Activated CD8-positive, alpha-beta memory T cell treated with anti-CD3 and anti-CD28 coated beads for 4 hours (primary cell): Measurements from ENCODE around the gene RELT.

Source experiments
- DNase-seq, 2 donors: peaks; one replicate each; pipeline ENCODE4 v3.0.0-alpha.2; 2020; ENCODE audit warnings: low read depth in 2 of 2

Gene RELT

GRCh38 chr11:73402834-73403185, 26.6 kb downstream of the RELT start:
- no peak for DNase-seq

DNA sequence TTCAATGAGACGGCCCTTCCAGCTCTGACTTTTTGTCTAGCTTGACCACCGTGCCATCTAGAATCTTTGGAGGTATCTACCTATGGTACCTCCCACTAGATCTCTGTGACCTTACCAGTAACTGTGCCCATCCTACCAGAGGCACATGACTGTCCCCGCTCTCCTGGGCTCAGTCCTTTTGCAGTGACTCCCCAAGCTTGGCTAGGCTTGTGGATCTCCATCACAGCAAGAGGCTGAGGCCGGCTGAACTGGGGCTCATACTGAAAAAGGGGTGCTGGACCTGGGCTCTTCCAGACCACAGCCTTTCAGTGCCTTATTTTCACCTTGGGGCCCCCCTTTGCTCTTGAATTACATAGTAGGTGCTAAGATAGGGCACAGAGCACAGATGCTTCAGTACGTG, 27.3 kb downstream of the RELT start:
- no peak for DNase-seq

DNA sequence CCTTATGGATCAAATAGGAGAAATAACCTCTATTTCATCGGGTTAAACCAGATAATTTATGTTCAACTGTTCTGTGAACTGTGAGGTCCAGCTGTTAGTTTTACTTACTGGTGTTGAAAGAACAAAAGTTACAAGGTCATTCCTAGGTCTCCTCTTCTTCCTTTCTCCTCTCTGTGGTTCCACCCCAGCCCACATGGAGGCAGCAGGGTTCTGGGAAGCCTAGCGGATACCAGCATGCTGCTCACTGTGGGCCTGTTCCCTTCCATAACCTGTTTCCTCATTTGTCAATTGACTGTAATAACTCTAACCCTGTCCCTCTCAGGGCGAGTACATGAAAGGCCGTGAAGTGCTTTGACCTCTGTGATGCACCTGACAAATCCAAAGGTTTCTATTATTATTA, 27.8 kb downstream of the RELT start:
- DNase-seq: no peak

DNA sequence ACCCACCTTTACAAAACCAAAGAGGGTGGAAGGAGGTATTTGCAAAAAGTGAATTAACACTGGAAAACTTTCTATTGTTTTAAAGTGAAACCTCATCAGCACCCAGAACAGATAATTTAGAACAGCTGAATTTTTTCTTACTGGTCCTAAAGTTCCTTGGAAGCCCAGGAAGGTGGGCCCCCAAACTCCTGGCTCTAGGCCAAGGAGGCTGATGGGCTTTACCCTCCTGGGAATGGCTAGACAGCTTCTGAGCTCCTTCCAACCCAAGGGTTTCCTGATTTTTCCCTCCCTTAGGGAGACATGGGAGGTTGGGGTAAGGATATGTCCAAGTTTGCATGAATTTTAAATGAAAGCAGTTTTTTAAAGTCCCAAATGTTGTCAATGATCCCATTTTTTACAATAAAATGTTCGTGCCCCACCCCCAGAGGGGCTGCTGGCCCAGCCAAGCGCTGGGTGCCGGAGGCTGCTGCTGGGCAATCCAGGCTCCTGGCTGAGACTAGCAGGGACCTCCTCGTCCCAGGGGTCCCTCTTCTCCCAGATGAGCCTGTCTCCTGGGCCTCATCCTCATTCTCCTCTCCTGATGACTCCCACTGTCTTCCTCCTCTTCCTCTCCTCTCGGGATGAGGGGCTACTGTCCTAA, 28.4 kb downstream of the RELT start:
- no peak for DNase-seq

GRCh38 chr11:73405146-73405510, 28.9 kb downstream of the RELT start:
- no peak for DNase-seq

- no peak for DNase-seq
These were observed 29.9 kb downstream of the RELT start for GRCh38 chr11:73406131-73406530.

GRCh38 chr11:73406619-73407018, 30.4 kb downstream of the RELT start:
- DNase-seq: no peak

DNA sequence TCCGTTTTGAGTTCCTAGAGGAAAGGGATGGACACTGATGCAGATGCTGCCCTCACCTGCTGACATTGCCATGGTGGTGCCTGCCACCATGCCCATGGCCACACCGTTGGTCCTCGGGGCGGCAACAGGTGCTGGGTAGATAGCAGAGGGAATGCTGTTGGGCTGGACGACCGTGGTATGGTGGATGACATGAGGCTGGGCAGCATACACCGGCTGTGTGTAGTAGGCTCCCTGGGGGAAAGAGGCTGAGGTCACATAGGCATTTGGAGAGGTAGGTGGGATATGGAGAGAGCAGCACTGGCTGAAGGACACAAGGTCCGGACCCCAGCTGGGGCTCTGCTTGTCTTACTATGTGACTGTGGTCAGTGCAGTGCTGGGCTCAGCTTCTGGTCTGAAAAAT, 33.2 kb downstream of the RELT start:
- no peak for DNase-seq

DNA sequence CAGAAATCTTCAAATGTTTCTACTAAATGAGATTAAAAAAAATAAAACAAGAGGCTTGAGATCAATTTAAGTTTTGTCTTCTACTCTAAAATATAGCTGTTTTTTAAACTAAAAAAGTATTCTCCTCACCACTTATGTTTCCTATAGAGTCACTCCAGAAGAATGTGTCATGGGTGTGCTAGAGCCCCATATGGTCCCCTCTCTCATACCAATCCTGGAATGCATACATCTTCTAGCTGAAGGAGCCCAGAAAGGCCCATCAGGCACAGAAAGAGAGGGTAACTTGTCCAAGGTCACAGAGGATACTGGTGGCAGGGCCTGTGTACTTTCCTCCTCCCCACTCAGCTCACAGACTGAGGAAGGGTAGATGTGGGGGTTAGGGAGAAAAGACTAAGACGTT, 34.4 kb downstream of the RELT start:
- DNase-seq: no peak

GRCh38 chr11:73411031-73411430, 34.8 kb downstream of the RELT start:
- DNase-seq: no peak

- no peak for DNase-seq
These were observed 36.1 kb downstream of the RELT start for GRCh38 chr11:73412308-73412707.

GRCh38 chr11:73413256-73413655, 37.1 kb downstream of the RELT start:
- DNase-seq: no peak

DNA sequence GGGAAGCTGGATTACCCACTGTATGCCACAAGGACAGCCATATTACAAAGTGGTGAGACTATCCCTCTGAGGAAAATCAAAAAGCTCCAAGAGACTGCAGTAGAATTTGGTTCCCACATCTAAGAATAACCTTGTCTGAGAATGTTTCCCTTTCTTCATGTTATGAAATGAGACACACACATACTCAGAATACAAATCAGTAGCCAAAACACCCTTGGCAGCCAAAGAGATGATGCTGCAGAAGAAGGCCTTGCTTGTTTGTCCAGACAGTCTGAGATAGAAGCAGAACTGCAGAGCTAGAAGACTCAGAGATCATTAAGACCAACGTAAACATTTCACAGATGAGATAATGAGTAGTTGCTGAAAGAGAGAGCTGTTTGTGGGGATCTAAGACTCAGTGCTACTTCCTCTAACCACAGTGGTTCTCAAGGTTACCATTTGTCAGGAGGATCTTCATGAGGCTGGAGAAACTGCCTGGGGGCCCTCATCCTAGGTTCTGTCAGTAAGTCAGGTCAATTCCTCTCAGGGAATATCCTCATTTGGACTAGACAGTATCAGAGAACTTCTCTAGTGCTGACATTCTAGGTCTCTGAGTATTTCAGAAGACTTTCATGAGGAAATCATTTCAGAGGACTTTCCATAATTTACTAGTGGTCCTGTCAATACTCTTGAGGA, 38.9 kb downstream of the RELT start:
- no peak for DNase-seq

DNA sequence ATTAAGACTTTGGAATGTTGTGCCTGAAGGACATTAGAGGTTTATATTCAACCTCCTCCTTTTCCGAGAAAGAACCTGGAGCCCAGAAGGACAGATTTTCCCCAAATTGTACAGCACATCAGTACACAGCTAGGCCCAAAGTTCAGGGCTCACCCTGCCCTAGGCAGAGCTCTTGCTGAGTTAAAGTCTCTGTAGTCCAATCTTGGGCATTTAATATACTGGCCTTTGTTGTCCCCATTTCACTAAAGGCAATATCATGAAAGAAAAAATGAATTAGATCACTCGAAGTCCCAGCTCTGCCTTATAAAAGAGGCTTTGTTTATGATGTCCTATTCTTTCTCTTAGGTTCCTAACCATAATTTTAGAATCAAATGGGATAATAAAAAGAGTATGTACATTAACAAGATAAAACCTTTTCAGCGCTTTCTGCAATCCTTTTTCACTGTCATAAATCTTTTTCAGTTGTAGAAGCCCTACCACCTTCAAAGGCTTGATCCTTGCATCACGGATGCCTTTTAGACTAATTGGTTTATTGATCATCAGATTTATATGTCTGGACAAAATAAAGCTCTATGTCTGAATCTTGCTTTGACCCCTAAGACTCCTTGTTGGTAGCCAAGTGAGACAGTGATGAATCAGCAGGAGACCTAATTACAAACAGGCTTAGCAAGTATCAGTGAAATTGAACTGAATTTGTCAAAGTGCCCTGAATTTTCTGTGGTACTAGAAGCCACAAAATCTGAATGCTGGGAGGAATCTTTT, 39.8 kb downstream of the RELT start:
- DNase-seq: no peak

GRCh38 chr11:73416786-73417185, 40.6 kb downstream of the RELT start:
- DNase-seq: no peak

- no peak for DNase-seq
These were observed 43.9 kb downstream of the RELT start for GRCh38 chr11:73420136-73420535.

DNA sequence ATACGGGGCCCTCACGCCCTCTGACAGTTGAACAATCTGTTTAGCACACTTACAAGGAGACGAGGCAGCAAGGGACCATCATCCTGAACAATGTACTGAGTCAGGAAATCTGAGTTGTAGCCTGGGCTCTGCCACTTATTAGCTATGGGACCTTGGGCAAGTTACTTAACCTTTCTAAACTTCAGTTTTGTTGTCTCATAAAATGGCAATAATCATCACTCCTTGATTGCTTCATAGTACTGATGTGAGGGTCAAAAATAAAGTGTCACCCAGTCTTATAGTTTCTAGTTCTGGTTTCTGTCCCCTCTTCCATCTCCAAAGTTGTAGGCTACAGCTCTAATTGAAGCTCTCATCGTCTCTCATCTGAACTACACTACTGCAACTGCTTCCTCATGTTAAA, 46.7 kb downstream of the RELT start:
- no peak for DNase-seq

DNA sequence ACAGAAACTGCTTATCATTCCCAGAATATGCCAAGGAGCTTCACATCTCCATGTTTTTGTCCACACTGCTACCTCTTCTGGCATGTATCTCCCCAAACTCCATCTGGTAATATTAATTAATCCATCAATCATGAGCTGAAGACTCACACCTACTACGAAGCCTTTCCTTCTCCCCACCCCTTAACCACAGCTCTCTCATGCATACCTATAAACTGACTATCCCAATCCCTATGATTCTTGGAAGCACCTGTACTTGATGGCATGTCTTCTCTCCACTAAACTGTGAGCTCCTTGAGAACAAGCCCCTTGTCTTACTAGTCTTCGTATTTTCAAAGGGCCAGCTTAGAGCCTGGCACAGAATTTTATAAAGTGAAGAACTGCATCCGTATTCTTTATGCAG, 47.3 kb downstream of the RELT start:
- DNase-seq: no peak

GRCh38 chr11:73425108-73425507, 48.9 kb downstream of the RELT start:
- DNase-seq: no peak

DNA sequence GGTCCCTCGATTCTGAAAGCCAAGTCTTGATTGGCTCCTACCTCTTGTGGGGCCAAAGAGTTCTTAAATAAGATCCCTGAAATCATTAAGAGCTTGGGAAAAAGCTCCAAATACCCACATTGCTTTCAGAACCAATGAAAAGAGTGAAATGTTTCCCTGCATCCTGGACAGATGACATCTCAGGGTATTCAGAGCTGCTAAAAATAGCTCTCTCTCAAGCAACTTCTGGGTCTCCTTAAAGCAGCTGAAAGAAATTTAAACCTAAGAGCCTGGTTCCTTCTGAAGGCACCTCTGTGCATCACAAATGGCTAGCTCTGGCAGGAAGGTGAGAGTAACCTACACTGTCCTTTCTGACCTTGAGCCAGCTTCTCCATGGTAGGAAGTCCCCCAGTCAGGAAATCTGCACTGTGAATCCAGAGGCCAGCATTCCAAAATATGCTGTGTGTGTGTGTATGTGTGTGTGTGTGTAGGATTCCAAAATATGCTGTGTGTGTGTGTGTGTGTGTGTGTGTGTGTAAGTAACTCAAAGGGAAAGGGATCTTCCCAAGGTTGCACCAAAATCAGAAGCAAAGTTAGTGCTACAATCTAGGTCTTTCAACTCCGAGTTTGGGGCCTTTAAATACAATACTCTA, 50.1 kb downstream of the RELT start:
- no peak for DNase-seq

- no peak for DNase-seq
These were observed 52.0 kb downstream of the RELT start for GRCh38 chr11:73428227-73428626.

DNA sequence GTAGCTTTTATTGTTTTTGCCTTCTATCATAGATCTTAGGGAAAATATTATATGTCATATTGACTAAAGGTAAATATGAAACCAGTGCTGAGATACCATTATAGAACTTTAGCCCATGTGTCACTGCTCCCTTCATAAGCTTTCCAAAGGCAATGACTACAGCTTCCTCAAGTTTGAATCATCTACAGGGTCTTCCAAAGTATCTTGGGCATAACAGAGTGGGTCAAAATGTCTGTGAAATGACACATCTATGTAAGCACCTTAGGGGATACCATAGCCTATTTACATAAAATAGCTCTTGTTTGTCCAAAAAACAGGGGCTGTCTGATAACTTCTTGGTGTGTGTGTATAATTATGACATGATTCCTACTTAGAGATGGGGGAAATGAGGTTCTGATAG, 52.5 kb downstream of the RELT start:
- no peak for DNase-seq
